Activated T-cell treated with anti-CD3 and anti-CD28 coated beads, Interleukin-2, amount 50 U/mL, for 24 hours (primary cell): ENCODE data around the gene ZDHHC7.
A peak's percentile ranks its signal among the peaks of the same experiment; 100 is the strongest.
"Not testable (repeated sequence)": the region's sequence is repeated elsewhere in the genome, so short reads cannot be mapped to it uniquely, and the experiment has no call there.

Experiments
- DNase-seq: peaks from one replicate; pipeline ENCODE4 v3.0.0-alpha.2; 2020
- H3K27ac Mint-ChIP-seq: 2 replicates; pipeline ENCODE4 v1.8.0; 2020; ENCODE audit warnings: mild to moderate bottlenecking, mixed read lengths
- H3K27me3 Mint-ChIP-seq: 2 replicates; pipeline ENCODE4 v1.8.0; 2020; ENCODE audit warnings: mixed read lengths
- H3K36me3 Mint-ChIP-seq: 2 replicates; pipeline ENCODE4 v1.8.0; 2020; ENCODE audit warnings: low read depth, mixed read lengths
- H3K4me1 Mint-ChIP-seq: 2 replicates; pipeline ENCODE4 v1.8.0; 2020; ENCODE audit warnings: low read depth, mixed read lengths
- H3K4me3 Mint-ChIP-seq: 2 replicates; pipeline ENCODE4 v1.8.0; 2020; ENCODE audit warnings: mild to moderate bottlenecking, moderate library complexity, mixed read lengths
- H3K9me3 Mint-ChIP-seq: 2 replicates; pipeline ENCODE4 v1.8.0; 2020; ENCODE audit warnings: mixed read lengths

Gene ZDHHC7, protein sequence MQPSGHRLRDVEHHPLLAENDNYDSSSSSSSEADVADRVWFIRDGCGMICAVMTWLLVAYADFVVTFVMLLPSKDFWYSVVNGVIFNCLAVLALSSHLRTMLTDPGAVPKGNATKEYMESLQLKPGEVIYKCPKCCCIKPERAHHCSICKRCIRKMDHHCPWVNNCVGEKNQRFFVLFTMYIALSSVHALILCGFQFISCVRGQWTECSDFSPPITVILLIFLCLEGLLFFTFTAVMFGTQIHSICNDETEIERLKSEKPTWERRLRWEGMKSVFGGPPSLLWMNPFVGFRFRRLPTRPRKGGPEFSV

DNA sequence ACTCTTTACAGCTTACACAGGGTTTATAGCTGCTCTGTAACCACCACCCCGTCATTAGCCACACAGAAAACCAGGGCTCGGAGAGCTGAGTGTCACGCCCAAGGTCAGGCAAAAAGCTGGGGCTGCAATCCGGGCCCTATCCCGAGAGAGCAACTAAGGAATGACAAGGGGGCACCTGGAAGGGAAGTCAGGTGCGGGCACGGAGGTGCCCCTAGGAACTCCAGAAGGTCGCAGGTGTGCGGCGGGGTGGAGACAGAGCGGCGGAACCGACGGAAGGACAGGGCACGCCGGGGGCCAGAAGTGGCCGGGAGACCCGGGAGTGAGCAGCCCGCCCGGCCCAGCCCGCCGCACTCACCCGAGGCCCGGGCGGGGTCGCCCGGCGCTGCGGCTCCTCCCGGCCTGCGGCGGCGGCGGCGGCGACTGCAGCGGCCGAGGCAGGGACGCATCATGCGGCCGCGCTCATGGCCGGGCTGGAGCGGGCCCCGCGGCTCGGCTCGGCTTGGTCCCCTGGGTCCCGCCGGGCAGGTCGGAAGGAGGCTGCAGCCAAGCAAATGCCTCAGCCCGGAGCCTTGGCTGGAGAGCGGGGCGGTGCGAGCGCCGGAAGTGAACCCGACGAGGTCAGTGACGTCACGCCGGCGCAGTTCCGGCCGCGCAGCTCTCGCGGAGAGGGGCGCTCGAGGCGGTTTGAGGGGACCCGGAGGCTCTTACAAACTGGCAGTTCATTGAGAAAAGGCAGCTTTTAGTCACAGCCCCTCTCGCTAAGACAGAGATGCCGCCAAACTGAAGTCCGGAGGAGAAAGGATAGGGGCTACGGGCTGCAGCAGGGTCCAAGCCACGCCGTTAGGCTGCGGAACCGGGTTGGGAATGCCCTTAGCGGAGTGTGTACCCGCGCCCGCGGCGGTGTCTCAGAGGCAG is at the start of gene ZDHHC7:
ZDHHC7 (minus strand) TSS at position 605 of the 915 bp plus-strand sequence. CDS start 20,917 bp downstream, outside the sequence.
- H3K9me3 Mint-ChIP-seq, result no peaks in the 10 kb centered on the region
- peak; percentile 91 for DNase-seq
- peaks cover 41% of the 10 kb centered on the region for H3K4me1 Mint-ChIP-seq
- peaks cover 31% of the 10 kb centered on the region for H3K36me3 Mint-ChIP-seq
- H3K27me3 Mint-ChIP-seq, result no peaks in the 10 kb centered on the region
- peak within 1 kb of the TSS; percentile 99 for H3K4me3 Mint-ChIP-seq
- peak within 1 kb of the TSS; percentile 98 for H3K27ac Mint-ChIP-seq

DNA sequence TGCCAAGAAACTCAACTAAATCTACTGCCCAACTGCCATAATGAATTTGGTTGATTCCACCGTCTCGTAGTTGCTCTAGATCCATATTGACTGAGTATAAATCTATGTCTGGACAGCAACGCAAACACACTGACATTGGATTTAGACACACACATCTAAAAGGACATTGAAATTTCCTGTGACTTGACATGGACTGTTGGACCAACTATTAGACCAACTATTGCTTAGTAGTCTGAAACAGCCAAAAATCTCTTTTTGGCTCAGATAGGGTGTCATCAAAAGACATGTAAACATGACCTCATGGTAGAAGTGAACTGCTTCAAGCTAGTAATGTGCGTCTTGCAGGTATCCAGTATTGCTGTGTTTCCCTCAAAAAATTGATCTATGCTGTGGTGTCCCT is 47.6 kb upstream of the ZDHHC7 start:
- Mint-ChIP-seq H3K4me3 (no peak overlapping the region), H3K36me3 (peaks cover 7% of the 10 kb centered on the region), H3K27me3 (no peaks in the 10 kb centered on the region), H3K9me3 (no peaks in the 10 kb centered on the region), H3K4me1 (peaks cover 58% of the 10 kb centered on the region), H3K27ac (no peak overlapping the region)
- DNase-seq, result no peak

DNA sequence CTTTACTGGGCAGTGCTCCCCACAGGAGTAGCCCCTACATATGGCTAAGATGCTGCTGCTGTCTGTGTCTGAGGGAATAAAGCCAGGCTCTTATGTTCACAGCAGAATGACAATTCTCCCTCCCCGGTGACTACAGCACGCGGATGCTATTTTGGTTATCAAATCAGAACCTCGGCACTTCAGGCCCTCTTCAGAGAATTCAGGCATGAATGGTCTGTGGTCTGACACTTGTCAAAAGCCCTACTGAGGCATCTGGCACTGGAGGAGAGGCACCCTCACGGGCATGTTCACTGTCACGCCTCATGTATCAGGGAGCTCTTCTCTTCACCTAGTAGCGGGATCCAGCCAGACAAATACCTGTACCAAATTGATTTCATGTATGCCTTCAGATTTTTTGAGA is 46.6 kb upstream of the ZDHHC7 start:
- no peak for DNase-seq
- Mint-ChIP-seq H3K4me3 (no peak overlapping the region), H3K36me3 (peaks cover 9% of the 10 kb centered on the region), H3K4me1 (peaks cover 61% of the 10 kb centered on the region), H3K27ac (no peak overlapping the region), H3K27me3 (no peaks in the 10 kb centered on the region), H3K9me3 (no peaks in the 10 kb centered on the region)

DNA sequence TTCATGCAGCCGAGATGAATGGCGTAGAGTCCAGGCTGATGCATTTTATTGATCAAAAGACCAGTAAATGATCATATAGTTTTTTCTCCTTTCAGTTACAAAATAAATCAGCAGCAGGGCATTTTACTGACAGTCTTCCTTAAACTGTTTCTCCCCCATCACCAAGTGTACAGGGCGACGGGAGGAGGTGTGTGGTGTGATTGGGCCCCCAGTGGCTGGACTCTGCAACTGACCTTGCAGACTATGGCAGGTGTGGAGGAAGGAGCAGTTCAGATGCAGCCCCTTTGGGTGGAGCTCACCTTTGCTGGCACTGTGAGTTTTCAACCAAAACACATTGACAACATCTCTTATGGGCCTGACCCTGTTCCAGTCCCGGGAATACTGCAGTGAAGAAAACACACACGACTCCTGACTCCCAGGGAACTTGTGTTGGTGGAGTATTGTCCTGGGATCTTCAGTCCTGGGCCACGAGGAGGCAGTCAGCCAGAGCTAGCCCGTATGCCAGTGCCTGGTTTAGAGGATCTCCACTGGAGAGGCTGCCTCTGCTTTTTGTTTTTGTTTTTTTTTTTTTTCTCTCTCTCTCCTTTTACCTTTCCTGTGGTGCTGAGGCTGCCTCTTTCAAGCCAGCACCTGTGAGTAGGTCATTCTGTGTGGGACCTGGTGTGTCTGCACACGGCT is 46.0 kb upstream of the ZDHHC7 start:
- Mint-ChIP-seq H3K4me3 (no peak overlapping the region), H3K27ac (peak overlapping the region; percentile 93), H3K36me3 (peaks cover 11% of the 10 kb centered on the region), H3K27me3 (no peaks in the 10 kb centered on the region), H3K4me1 (peaks cover 60% of the 10 kb centered on the region), H3K9me3 (no peaks in the 10 kb centered on the region)
- no peak for DNase-seq

DNA sequence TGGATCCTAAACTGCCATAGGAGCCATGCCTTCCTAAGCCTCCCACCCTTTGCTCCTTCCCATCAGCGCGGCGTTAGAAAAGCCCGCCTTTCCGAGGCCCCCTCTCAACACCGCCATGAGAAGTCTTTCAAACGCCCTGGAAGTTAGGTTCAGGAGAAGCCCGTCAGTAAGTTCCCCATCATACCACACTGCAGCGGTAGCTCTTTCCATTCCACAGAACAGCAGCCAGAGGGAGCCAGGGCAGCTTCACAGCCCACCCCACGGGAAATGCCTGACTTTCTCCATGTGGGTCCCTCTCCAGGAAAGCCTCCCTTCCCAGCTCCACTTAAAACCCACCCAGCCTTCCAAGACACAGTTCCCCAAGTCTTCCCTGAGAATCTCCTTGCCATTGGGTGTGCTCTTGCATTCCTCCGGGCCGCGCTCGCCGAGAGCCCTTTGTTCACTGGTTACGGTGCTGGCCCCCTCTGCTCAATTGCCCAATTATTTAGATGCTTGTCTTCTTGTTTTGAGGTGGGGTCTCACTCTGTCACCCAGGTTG is 44.9 kb upstream of the ZDHHC7 start:
- Mint-ChIP-seq H3K4me1 (peaks cover 56% of the 10 kb centered on the region), H3K4me3 (peak overlapping the region; percentile 64), H3K36me3 (peaks cover 11% of the 10 kb centered on the region), H3K9me3 (no peaks in the 10 kb centered on the region), H3K27me3 (no peaks in the 10 kb centered on the region), H3K27ac (peak overlapping the region; percentile 93)
- DNase-seq, result peak; percentile 40

DNA sequence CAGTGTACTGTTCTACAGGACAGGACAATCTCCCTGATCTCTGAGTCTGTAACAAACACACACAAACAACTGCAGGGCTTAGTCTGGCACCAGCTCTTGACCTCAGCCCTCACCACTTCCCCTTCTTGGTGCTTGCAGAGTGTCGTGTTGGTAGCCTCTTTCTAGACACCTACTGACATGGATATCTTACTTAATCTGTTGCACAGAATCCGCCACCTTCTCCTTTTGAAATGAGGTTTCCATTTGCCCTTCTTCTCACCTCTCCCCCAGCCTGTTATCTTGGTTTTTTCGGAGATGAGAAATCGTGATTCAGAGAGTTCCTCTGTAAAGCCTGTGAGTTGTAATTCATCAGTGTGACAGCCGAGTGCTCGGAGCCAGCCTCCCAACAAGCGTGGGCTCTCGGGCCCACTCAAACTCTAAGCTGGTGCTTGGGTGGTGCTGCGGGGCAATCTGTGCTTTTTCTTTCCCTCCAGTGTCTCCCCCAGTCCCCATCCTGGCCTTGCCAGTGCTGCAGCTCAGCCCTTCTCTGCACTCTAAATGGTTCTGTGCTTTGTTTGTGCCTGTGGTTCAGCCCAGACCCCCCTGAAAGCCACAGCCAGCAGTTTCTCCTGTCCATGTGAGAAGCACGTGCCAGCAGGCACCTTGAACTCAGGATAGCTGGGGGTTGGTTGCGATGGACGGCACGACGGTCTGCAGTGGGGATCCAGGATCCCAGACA is 44.3 kb upstream of the ZDHHC7 start:
- no peaks in the 10 kb centered on the region for H3K27me3 Mint-ChIP-seq
- H3K9me3 Mint-ChIP-seq, result no peaks in the 10 kb centered on the region
- peak overlapping the region; percentile 64 for H3K4me3 Mint-ChIP-seq
- peak overlapping the region; percentile 93 for H3K27ac Mint-ChIP-seq
- H3K4me1 Mint-ChIP-seq, result peaks cover 59% of the 10 kb centered on the region
- DNase-seq, result peak; percentile 74
- H3K36me3 Mint-ChIP-seq, result peaks cover 11% of the 10 kb centered on the region

DNA sequence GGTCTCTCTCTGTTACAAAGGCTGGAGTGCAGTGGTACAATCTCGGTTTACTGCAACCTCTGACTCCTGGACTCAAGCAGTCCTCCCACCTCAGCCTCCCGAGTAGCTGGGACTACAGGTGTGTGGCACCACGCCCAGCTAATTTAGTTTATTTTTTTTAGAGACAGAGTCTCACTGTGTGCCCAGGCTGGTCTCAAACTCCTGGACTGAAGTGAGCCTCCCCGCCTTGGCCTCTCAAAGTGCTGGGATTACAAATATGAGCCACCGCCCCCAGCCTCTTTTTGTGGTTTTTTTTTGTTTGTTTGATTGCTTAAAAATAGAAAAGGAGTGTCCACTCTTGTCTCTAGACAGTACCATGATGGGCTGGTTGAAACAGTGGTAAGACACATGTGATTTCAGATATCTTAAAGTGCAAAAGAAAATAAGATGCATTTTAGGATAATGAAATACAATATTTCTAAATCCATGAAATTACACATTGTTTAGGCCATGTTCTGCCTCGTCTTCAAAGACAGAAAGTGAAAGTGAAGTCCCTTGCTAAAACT is 43.7 kb upstream of the ZDHHC7 start:
- Mint-ChIP-seq H3K36me3 (peaks cover 11% of the 10 kb centered on the region), H3K9me3 (no peaks in the 10 kb centered on the region), H3K4me1 (peaks cover 63% of the 10 kb centered on the region), H3K27me3 (no peaks in the 10 kb centered on the region), H3K27ac (peak overlapping the region; percentile 93), H3K4me3 (peak overlapping the region; percentile 64)
- no peak for DNase-seq

DNA sequence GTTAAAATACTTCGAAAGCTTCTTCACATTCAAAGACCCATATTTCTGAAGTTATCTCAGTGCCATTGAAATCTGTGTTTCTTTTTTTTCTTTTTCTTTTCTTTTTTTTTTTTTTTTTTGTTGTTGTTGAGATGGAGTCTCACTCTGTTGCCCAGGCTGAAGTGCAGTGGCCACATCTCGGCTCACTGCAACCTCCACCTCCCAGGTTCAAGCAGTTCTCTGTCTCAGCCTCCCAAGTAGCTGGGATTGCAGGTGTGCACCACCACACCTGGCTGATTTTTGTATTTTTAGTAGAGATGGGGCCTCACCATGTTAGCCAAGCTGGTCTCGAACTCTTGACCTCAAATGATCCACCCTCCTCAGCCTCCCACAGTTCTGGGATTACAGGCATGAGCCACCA is 43.0 kb upstream of the ZDHHC7 start:
- Mint-ChIP-seq H3K4me1 (peaks cover 69% of the 10 kb centered on the region), H3K36me3 (peaks cover 11% of the 10 kb centered on the region), H3K27ac (peak overlapping the region; percentile 93)
- not testable (repeated sequence) for H3K27me3 Mint-ChIP-seq, H3K9me3 Mint-ChIP-seq, DNase-seq, H3K4me3 Mint-ChIP-seq

DNA sequence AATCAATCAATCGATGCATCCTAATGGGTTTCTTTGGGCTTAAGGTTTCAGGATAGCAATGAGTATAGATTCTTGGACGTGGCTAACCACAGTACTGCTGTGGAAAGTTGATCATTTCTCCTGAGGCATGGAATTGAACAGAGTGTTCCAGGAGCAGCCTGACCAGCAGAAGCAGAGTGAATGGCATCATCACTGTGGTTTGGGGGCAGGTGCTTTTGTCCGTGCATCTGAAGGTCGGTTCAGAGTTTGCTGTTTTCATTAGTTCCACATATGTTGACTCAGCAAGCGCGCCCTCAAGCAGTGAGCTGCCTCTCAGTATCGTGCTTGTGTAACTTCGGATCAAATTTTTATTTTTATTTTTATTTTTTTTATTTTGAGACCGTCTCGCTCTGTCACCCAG is 41.2 kb upstream of the ZDHHC7 start:
- Mint-ChIP-seq H3K4me1 (peaks cover 59% of the 10 kb centered on the region), H3K27ac (no peak overlapping the region), H3K27me3 (no peaks in the 10 kb centered on the region), H3K4me3 (no peak overlapping the region), H3K9me3 (no peaks in the 10 kb centered on the region), H3K36me3 (peaks cover 6% of the 10 kb centered on the region)
- no peak for DNase-seq

DNA sequence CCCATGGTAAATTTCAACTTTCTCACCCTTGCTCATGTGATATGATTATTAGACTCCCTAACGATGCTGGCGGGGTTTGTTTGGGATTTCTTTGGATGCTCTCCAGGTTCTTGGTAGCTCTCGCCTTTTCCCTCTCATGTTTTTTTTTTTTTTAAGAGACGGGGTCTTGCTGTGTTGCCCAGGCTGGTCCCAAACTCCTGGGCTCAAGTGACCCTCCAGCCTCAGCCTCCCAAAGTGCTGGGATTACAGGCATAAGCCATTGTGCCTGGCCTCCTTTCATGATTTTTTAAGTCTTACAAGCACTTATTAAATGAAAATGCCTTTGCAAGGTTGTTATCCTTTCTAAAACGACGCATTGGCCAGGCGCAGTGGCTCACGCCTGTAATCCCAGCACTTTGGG is 40.3 kb upstream of the ZDHHC7 start:
- no peak overlapping the region for H3K4me3 Mint-ChIP-seq
- no peaks in the 10 kb centered on the region for H3K9me3 Mint-ChIP-seq
- DNase-seq, result no peak
- H3K4me1 Mint-ChIP-seq, result peaks cover 59% of the 10 kb centered on the region
- peaks cover 7% of the 10 kb centered on the region for H3K36me3 Mint-ChIP-seq
- H3K27ac Mint-ChIP-seq, result no peak overlapping the region
- H3K27me3 Mint-ChIP-seq, result no peaks in the 10 kb centered on the region

DNA sequence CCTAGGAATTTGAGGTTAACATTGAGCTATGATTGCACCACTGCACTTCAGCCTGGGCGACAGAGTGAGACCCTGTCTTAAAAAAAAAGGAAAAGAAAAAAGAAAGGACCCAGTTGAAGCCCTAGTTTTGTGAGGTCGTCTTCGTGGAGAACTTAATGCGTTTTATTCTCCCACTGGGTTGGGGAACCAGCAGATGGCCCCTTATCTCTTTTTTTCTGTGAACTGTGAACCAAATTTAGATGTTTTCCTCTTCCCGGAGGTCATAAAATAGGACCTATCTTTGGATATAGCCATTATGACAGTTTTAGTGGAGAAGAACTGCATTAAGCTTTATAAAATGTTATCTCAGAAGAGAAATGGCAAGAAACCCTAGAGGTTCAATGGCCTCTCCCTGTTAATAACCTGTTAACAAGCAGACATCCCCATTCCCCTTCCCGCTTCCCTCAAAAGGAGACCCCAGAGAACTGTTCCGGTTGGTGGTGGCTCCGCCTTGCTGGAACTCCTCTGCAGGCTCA is 39.8 kb upstream of the ZDHHC7 start:
- Mint-ChIP-seq H3K36me3 (peaks cover 7% of the 10 kb centered on the region), H3K9me3 (no peaks in the 10 kb centered on the region), H3K27me3 (no peaks in the 10 kb centered on the region), H3K4me3 (no peak overlapping the region), H3K27ac (no peak overlapping the region), H3K4me1 (peaks cover 59% of the 10 kb centered on the region)
- DNase-seq, result no peak

DNA sequence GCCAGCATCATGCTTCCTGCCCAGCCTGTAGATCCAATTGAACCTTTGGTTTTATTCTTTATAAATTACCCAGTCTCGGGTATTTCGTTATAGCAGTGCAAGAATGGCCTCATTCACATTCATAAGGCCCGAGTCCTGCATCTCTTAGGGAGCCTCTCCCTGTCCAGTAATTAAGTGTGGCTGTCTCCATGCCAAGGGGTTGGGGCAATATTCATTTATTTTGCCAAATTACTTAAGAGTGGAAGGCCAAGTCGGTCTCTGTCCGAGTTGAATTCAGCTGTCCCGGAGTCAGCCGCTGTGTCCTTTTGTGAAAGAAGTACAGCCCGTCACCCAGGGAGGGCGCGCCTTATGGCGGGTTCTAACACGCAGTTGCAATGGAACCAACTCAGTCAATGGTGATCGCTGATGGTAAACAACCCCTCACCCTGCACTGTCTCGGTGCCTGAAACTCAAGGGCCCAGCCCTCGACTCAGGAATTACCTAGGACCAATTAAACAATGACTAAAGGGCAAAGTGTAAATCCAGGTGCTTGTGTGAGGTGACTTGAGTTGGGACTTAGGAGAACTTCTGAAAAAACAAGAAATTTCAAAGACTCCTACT is 38.5 kb upstream of the ZDHHC7 start:
- no peak overlapping the region for H3K27ac Mint-ChIP-seq
- H3K4me1 Mint-ChIP-seq, result peaks cover 51% of the 10 kb centered on the region
- H3K4me3 Mint-ChIP-seq, result no peak overlapping the region
- no peaks in the 10 kb centered on the region for H3K9me3 Mint-ChIP-seq
- H3K36me3 Mint-ChIP-seq, result peaks cover 7% of the 10 kb centered on the region
- DNase-seq, result no peak
- no peaks in the 10 kb centered on the region for H3K27me3 Mint-ChIP-seq

DNA sequence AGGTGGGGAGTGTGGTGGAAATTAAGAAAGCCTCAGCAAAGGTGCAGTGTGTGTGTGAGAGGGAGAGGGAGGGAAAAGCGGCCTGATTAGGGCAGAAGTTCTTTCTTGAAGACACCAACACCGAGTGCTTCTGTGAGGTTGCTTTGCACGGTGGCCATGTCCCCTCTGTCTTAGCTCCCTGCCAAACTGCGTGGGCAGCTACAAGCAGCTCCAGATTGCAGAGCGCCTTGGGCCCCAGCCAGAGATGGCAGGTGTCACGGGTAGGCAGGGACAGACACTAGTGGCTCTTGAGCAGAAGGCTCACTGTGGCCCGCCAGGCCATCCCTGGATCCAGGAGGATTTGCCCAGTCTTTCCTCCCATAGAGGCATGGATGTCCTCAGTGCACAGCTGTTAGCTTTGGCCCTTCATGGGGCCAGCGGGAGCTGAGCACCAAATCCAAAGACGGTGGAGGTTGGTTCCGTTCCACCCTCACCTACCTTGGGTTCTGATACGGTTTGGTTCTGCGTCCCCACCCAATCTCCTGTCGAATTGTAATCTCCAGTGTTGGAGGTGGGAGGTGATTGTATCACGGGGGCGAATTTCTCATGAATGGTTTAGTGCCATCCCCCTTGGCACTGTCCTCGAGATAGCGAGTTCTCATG is 37.7 kb upstream of the ZDHHC7 start:
- peaks cover 45% of the 10 kb centered on the region for H3K4me1 Mint-ChIP-seq
- H3K9me3 Mint-ChIP-seq, result no peaks in the 10 kb centered on the region
- no peak overlapping the region for H3K27ac Mint-ChIP-seq
- H3K36me3 Mint-ChIP-seq, result peaks cover 7% of the 10 kb centered on the region
- no peak overlapping the region for H3K4me3 Mint-ChIP-seq
- DNase-seq, result no peak
- H3K27me3 Mint-ChIP-seq, result no peaks in the 10 kb centered on the region
